GM19438 (cell line): Measurements from ENCODE around the gene TMEM185B.
"Not testable (repeated sequence)": the region's sequence is repeated elsewhere in the genome, so short reads cannot be mapped to it uniquely, and the experiment has no call there.

ENCODE experiments used
- ATAC-seq: cut with Tn5 transposase; IDR thresholded peaks from one replicate; pipeline ENCODE4 v1.9.1; 2021; ENCODE audit warnings: low read depth; ENCODE audit not compliant: unreplicated experiment

Gene TMEM185B

DNA sequence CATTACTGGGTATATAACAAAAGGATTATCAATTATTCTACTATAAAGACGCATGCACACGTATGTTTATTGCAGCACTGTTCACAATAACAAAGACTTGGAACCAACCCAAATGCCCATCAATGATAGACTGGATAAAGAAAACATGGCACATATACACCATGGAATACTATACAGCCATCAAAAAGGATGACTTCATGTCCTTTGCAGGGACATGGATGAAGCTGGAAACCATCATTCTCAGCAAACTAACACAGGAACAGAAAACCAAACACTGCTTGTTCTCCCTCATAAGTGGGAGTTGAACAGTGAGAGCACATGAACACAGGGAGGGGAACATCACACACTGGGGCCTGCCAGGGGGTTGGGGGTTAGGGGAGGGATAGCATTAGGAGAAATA, 12.0 kb upstream of the TMEM185B start:
- not testable (repeated sequence) for ATAC-seq

GRCh38 chr2:120233292-120233691, 10.1 kb upstream of the TMEM185B start:
- no peak for ATAC-seq

DNA sequence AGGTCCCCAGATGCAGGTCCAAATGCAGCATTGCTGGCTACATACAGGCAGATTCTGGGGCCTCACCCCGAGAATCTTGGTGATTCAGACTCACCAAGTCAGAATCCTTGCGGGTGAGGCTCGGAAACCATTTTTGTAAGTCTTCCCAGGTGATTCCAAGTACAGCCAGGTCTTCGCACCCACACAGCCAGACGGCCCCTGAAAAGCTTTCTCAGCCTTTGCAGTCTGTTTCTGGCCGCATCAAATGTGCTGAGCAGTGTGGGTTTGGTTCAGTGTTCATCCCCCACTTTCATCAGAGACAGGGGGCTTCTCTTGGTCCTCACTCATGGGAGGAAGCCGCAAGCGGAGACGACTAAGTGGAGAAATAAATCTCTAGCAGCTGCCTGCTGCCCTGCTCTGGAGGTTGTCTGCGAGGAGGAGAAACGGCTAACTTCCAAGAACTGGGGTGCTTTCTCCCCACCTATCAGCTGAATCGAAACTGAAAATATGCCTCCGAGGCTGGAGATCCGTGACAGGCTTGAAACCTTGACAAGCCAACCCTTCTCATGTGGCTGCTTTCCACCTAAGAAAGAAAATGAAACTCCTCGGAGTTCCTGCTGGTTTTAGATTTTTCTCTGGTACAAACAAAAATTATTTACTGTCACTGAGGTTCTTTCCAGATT, 8.9 kb upstream of the TMEM185B start:
- ATAC-seq = peak; percentile 76

- no peak for ATAC-seq
Measured at GRCh38 chr2:120231564-120231973, 8.4 kb upstream of the TMEM185B start.

DNA sequence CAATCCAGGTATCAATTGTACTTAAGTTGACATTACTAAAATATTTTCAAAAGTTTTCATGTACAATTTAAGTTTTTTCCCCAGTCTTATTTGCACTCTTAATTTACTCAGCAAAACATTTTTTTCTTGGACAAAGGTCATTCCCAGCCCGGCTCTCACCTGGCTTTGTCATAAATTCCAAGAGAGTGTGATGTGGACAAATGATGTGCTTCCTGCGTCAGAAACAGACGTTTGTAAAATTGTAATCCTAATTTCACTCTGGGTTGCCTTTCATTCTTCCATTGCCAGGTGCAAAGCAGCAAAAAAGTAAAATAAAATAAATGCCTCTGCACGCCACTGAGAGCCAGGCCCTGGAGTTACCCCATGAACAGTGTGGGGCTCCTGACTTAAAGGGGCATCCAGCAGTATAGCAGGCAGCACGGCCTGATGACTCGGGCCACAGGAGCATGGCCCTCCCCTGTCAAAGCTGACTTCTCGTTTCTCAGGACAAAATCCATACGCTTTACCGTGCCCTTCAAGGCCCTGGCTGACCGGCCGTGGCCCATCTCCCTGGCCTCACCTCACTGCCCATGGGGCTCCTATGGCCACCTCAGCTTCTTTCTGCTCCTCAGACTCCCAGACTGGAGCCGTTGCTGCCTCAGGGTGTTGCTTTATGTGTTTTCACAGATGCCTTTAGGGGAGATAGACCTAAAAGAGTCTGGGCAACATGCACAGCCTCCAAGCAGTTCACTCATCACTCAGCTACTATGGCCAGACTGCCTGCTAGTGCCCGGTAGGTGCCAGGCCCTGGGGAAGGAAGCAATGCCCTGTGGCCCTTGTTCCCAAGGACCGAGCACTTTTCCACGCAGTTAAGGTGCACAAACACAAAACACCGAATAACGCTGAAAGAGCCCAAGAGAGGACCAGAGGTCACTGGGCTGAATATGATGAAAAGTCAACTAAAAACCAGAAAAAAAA, 7.6 kb upstream of the TMEM185B start:
- ATAC-seq = no peak

DNA sequence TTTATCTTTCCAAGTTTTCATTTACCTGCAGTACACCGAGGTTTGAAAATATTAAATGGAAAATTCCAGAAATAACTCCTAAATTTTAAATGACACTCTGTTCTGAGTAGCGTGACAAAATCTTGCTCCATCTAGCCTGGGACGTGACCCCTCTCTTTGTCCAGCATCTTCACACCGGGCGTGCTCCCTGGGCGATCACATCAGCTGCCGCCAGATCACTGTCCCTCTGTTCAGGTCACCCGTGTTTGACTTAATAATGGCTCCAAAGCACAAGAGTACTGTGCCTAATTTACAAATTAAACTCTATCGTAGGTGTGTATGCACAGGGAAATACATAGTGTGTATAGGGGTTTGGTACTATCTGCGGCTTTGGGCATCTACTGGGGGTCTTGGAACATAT, 6.1 kb upstream of the TMEM185B start:
- no peak for ATAC-seq

- no peak for ATAC-seq
Measured at GRCh38 chr2:120228503-120228902, 5.3 kb upstream of the TMEM185B start.

DNA sequence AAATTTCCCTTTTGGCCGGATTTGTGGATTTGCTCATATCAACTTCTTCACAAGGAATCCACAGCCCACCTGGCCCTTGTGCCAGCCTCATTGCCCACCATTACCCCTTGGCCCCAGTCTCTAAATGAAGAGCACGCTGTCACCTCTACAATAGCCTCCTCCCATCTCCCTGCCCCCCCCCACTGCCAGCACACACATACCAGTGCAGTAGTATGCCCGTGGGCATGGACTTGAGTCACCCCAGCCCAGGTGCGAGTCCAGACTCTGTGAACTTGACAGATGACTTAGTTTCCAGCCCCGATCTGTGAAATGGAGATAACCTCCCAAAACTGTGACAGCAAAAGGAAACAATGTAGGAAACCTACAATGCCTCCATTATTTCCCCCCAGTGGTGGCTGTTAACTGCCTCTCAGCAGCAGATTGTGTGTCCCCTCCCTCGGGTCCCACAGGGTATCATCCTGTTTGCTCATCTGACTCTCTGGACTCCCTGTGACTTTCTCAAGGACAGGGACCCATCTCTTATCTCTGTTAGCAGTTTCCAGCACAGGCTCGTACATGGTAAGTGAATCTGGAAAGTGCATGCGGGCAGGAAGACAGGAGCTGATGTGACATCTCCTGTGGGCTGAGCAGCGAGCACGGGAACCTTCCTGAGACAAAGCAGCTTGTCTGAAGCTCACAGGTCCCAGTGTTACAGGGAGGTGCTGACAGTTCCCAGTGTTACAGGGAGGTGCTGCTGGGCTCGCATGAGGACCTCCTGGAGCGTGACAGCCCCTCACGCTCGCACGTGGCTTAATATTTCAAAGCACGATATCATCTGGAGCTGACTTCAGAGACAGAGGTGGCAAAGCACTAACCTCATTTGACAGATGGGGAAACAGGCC, 4.2 kb upstream of the TMEM185B start:
- no peak for ATAC-seq

DNA sequence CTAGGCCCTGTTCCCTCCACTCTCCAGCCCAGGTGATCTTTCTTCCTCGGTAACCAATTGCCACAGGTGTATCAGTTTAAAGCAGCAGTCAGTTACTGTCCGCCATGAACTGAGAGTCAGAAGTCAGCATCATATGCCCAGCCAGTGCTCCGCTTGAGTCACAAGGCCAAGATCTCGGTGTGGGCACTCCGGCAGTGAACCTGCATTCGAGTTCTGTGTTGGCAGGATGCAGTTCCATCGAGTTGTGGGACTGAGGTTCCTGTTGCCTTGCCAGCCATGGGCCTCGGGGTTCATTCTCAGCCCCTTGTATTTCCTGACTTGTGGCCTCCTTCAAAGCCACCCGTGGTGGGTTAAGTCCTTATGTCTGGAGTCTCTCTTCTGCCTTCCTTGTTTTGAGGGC, 3.1 kb upstream of the TMEM185B start:
- ATAC-seq = no peak

GRCh38 chr2:120225549-120226065, 2.4 kb upstream of the TMEM185B start:
- no peak for ATAC-seq

GRCh38 chr2:120224735-120225548, 1.7 kb upstream of the TMEM185B start:
- ATAC-seq = no peak

DNA sequence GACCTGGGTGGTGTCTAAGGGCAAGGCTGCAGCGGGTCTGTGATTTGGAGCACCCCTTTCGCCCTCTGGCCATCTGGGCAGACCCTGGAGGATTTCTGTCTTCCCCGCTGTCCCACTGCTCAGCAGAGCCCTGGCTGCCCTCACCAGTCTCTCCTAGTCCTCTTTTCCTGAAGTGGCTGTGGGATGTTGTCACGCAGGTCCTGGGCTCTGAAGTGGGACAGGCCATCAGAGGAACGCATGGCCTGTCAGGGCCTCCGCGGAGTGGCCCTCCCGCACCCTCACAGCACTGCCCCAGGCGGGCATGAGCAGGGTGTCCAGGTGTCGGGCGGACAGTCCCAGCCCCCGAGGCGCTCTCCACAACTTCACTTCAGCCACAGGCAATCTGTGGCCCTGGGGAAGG, 1.1 kb upstream of the TMEM185B start:
- ATAC-seq = no peak

DNA sequence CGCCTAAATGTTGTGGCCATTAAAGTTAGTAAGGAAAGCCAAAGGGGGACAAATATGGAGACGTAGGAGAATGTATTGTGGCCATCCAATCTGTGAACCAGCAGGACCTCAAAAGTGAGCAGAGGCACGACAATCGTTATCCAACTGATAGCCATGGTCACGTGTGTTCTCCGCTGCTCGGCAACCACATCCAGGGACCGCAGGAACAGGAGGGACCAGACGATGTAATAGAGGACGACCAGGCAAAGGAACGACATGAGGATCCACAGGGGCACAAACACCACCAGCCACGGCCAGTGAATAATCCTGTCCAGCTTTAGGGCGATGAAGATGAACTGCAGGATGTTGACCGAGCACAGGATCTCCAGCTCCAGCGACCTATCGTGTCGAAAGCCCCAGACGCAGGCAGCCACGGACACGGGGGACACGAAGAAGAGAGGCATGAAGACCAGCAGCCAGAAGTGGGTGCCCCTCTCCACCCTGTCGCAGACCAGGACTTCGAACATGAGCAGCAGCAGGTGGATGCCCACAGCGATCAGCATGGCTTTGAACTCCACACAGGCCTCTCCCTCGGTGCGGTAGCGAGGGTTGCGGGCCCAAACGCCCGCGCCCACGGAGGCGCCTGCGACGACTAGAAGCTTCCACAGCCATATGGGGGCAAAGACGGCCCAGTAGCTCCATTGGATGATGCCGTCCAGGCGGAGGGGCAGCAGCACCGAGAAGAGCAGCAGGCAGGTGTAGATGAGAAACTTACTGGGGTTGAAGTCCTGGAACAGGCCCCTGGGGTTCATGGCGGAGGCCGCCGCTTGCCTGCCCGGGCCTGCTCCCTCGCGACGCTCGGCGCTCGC, 790 bp downstream of the TMEM185B start:
- no peak for ATAC-seq

DNA sequence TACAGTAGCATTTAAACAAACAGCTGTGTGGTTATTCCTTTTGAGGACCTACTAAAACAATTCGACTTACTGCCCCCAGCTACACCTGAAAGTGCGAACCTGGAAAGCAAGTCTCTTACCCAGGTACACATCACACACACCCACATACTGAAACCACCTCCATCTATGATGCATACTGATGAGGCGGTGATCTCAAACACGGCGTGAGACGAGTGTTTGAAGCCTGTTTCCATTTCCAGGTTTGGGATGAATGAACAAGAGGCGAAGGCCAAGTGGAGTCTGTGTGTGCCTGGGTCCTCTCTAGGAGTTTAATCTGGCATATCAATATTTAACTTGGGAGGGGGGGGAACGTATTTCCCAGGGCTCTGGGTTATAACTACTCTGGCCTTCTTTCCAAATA, 1.6 kb downstream of the TMEM185B start:
- ATAC-seq = no peak

GRCh38 chr2:120220756-120221155, 2.4 kb downstream of the TMEM185B start:
- ATAC-seq = no peak

DNA sequence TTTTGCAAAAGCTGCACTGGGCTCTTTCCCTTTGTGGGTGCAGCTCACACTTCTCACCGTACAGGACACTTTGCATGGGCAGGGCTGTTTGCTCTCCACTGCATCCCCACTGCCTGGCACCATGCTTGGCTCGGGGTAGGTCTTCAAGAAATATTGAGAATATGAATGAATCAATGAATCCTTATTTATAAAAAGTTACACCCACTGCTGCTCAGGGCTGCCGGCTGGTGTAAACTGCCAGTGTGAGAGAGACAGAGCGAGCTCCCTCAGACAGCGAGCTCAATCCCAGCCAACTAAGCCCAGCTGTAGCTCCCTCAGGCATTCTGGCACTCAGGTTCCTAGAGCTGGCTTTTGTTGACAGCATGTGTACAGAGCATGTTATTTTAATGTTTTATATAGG, 3.4 kb downstream of the TMEM185B start:
- no peak for ATAC-seq

- no peak for ATAC-seq
Measured at GRCh38 chr2:120219291-120219690, 3.9 kb downstream of the TMEM185B start.

- ATAC-seq = no peak
Measured at GRCh38 chr2:120218181-120218580, 5.0 kb downstream of the TMEM185B start.

- ATAC-seq = no peak
Measured at GRCh38 chr2:120210270-120210693, 12.9 kb downstream of the TMEM185B start.
